ENCODE results near the gene TMEM269.

Gene TMEM269

GRCh38 chr1:42835422-42835821 lies 50.6 kb downstream of the TMEM269 start:
- no peak overlapping the region for H2BK120ac ChIP-seq (ENCODE audit: insufficient read depth, low read length, poor library complexity)
- no peaks in the 10 kb centered on the region for H3K79me2 ChIP-seq (ENCODE audit: control insufficient read depth, insufficient read depth, low read length, poor library complexity)
- H3K23ac ChIP-seq (ENCODE audit: low read length): no peak overlapping the region
- no peak overlapping the region for H4K12ac ChIP-seq (ENCODE audit: low read depth, low read length)
- DNase-seq: peak in 1 of 2 donors; percentile 44
- H2BK12ac ChIP-seq (ENCODE audit: low read length): no peak overlapping the region
- H2BK5ac ChIP-seq (ENCODE audit: low read depth, low read length, poor library complexity): no peak overlapping the region
- H3K27ac ChIP-seq (ENCODE audit: low read depth, low read length): no peak overlapping the region
- no peak overlapping the region for H3K14ac ChIP-seq (ENCODE audit: low read length)
- no peak overlapping the region for H3K4me3 ChIP-seq (ENCODE audit: low read depth, low read length)
- H3K27me3 ChIP-seq (ENCODE audit: insufficient read depth, low read length): no peaks in the 10 kb centered on the region
- H3K4me2 ChIP-seq (ENCODE audit: low read length): no peak overlapping the region
- H4K8ac ChIP-seq (ENCODE audit: low read depth, low read length): no peak overlapping the region
- no peak overlapping the region for H3K4ac ChIP-seq (ENCODE audit: low read depth, low read length)
- H3K9ac ChIP-seq (ENCODE audit: low read length): no peak overlapping the region
- no CpG with 5 or more reads among the region's 2 CpGs for WGBS (ENCODE audit: extremely low coverage, insufficient coverage, insufficient read length)
- H2AK5ac ChIP-seq (ENCODE audit: low read length): no peak overlapping the region
- no peak overlapping the region for H3K18ac ChIP-seq (ENCODE audit: low read length)
- H3K36me3 ChIP-seq (ENCODE audit: control insufficient read depth in 1 of 2, insufficient read depth in 2 of 2, low read length in 2 of 2): peaks cover 0 to under 1% of the 10 kb centered on the region in 2 experiments
- H3K9me3 ChIP-seq (ENCODE audit: insufficient read depth, low read depth, low read length): no peaks in the 10 kb centered on the region
- peaks cover 0 to 3% of the 10 kb centered on the region in 2 experiments for H3K4me1 ChIP-seq (ENCODE audit: control insufficient read depth in 1 of 2, insufficient read depth in 2 of 2, low read length in 2 of 2)
- H3K79me1 ChIP-seq (ENCODE audit: low read length): no peaks in the 10 kb centered on the region
- no peak overlapping the region for H4K91ac ChIP-seq (ENCODE audit: low read depth, low read length)
- no peak overlapping the region for H2AFZ ChIP-seq (ENCODE audit: insufficient read depth, low read length, poor library complexity)

GRCh38 chr1:42837709-42838108 lies 52.9 kb downstream of the TMEM269 start:
- no peak overlapping the region for H2AFZ ChIP-seq (ENCODE audit: insufficient read depth, low read length, poor library complexity)
- no peaks in the 10 kb centered on the region for H3K79me2 ChIP-seq (ENCODE audit: control insufficient read depth, insufficient read depth, low read length, poor library complexity)
- no peak overlapping the region for H4K12ac ChIP-seq (ENCODE audit: low read depth, low read length)
- H3K23ac ChIP-seq (ENCODE audit: low read length): no peak overlapping the region
- no peak overlapping the region for H4K8ac ChIP-seq (ENCODE audit: low read depth, low read length)
- H3K27me3 ChIP-seq (ENCODE audit: insufficient read depth, low read length): no peaks in the 10 kb centered on the region
- WGBS (ENCODE audit: extremely low coverage, insufficient coverage, insufficient read length): no CpG with 5 or more reads among the region's 3 CpGs
- no peaks in the 10 kb centered on the region for H3K79me1 ChIP-seq (ENCODE audit: low read length)
- no peak overlapping the region for H4K91ac ChIP-seq (ENCODE audit: low read depth, low read length)
- no peak overlapping the region for H2BK5ac ChIP-seq (ENCODE audit: low read depth, low read length, poor library complexity)
- H3K14ac ChIP-seq (ENCODE audit: low read length): no peak overlapping the region
- H3K18ac ChIP-seq (ENCODE audit: low read length): no peak overlapping the region
- H2BK120ac ChIP-seq (ENCODE audit: insufficient read depth, low read length, poor library complexity): no peak overlapping the region
- H3K27ac ChIP-seq (ENCODE audit: low read depth, low read length): no peak overlapping the region
- H3K9me3 ChIP-seq (ENCODE audit: insufficient read depth, low read depth, low read length): no peaks in the 10 kb centered on the region
- H2BK12ac ChIP-seq (ENCODE audit: low read length): no peak overlapping the region
- no peak overlapping the region for H2AK5ac ChIP-seq (ENCODE audit: low read length)
- H3K4ac ChIP-seq (ENCODE audit: low read depth, low read length): no peak overlapping the region
- H3K4me2 ChIP-seq (ENCODE audit: low read length): no peak overlapping the region
- H3K36me3 ChIP-seq (ENCODE audit: control insufficient read depth in 1 of 2, insufficient read depth in 2 of 2, low read length in 2 of 2): peaks cover 0 to 2% of the 10 kb centered on the region in 2 experiments
- peaks cover 0 to 3% of the 10 kb centered on the region in 2 experiments for H3K4me1 ChIP-seq (ENCODE audit: control insufficient read depth in 1 of 2, insufficient read depth in 2 of 2, low read length in 2 of 2)
- H3K9ac ChIP-seq (ENCODE audit: low read length): no peak overlapping the region
- DNase-seq: no peak
- no peak overlapping the region for H3K4me3 ChIP-seq (ENCODE audit: low read depth, low read length)

- no peak for DNase-seq
- H4K91ac ChIP-seq (ENCODE audit: low read depth, low read length): no peak overlapping the region
- no peak overlapping the region for H2BK5ac ChIP-seq (ENCODE audit: low read depth, low read length, poor library complexity)
- H4K12ac ChIP-seq (ENCODE audit: low read depth, low read length): no peak overlapping the region
- H3K27ac ChIP-seq (ENCODE audit: low read depth, low read length): no peak overlapping the region
- no peak overlapping the region for H2BK12ac ChIP-seq (ENCODE audit: low read length)
- H3K27me3 ChIP-seq (ENCODE audit: insufficient read depth, low read length): no peaks in the 10 kb centered on the region
- peaks cover 0 to 3% of the 10 kb centered on the region in 2 experiments for H3K4me1 ChIP-seq (ENCODE audit: control insufficient read depth in 1 of 2, insufficient read depth in 2 of 2, low read length in 2 of 2)
- no CpG with 5 or more reads among the region's 7 CpGs for WGBS (ENCODE audit: extremely low coverage, insufficient coverage, insufficient read length)
- H3K9ac ChIP-seq (ENCODE audit: low read length): no peak overlapping the region
- H3K79me1 ChIP-seq (ENCODE audit: low read length): no peaks in the 10 kb centered on the region
- no peak overlapping the region for H2AK5ac ChIP-seq (ENCODE audit: low read length)
- H3K18ac ChIP-seq (ENCODE audit: low read length): no peak overlapping the region
- no peak overlapping the region for H4K8ac ChIP-seq (ENCODE audit: low read depth, low read length)
- H3K79me2 ChIP-seq (ENCODE audit: control insufficient read depth, insufficient read depth, low read length, poor library complexity): no peaks in the 10 kb centered on the region
- peaks cover 0 to 3% of the 10 kb centered on the region in 2 experiments for H3K36me3 ChIP-seq (ENCODE audit: control insufficient read depth in 1 of 2, insufficient read depth in 2 of 2, low read length in 2 of 2)
- H2AFZ ChIP-seq (ENCODE audit: insufficient read depth, low read length, poor library complexity): no peak overlapping the region
- H3K4me2 ChIP-seq (ENCODE audit: low read length): no peak overlapping the region
- H3K4ac ChIP-seq (ENCODE audit: low read depth, low read length): no peak overlapping the region
- no peak overlapping the region for H3K4me3 ChIP-seq (ENCODE audit: low read depth, low read length)
- H3K9me3 ChIP-seq (ENCODE audit: insufficient read depth, low read depth, low read length): no peaks in the 10 kb centered on the region
- no peak overlapping the region for H3K23ac ChIP-seq (ENCODE audit: low read length)
- H3K14ac ChIP-seq (ENCODE audit: low read length): no peak overlapping the region
- H2BK120ac ChIP-seq (ENCODE audit: insufficient read depth, low read length, poor library complexity): no peak overlapping the region
Observed at GRCh38 chr1:42838482-42839190, 53.8 kb downstream of the TMEM269 start.

GRCh38 chr1:42841010-42841409 lies 56.2 kb downstream of the TMEM269 start:
- Histone ChIP-seq H3K27me3 (ENCODE audit: insufficient read depth, low read length) (no peaks in the 10 kb centered on the region), H4K91ac (ENCODE audit: low read depth, low read length) (no peak overlapping the region), H2BK12ac (ENCODE audit: low read length) (no peak overlapping the region), H3K23ac (ENCODE audit: low read length) (no peak overlapping the region), H3K4ac (ENCODE audit: low read depth, low read length) (no peak overlapping the region), H3K4me2 (ENCODE audit: low read length) (no peak overlapping the region), H3K9me3 (ENCODE audit: insufficient read depth, low read depth, low read length) (no peaks in the 10 kb centered on the region), H3K36me3 (ENCODE audit: control insufficient read depth in 1 of 2, insufficient read depth in 2 of 2, low read length in 2 of 2) (peaks cover 0 to 3% of the 10 kb centered on the region in 2 experiments), H2AK5ac (ENCODE audit: low read length) (no peak overlapping the region), H3K79me1 (ENCODE audit: low read length) (no peaks in the 10 kb centered on the region), H2BK120ac (ENCODE audit: insufficient read depth, low read length, poor library complexity) (no peak overlapping the region), H3K4me1 (ENCODE audit: control insufficient read depth in 1 of 2, insufficient read depth in 2 of 2, low read length in 2 of 2) (peaks cover 0 to 2% of the 10 kb centered on the region in 2 experiments), H3K27ac (ENCODE audit: low read depth, low read length) (no peak overlapping the region), H3K9ac (ENCODE audit: low read length) (no peak overlapping the region), H3K18ac (ENCODE audit: low read length) (no peak overlapping the region), H3K14ac (ENCODE audit: low read length) (no peak overlapping the region), H2AFZ (ENCODE audit: insufficient read depth, low read length, poor library complexity) (no peak overlapping the region), H4K8ac (ENCODE audit: low read depth, low read length) (no peak overlapping the region), H3K79me2 (ENCODE audit: control insufficient read depth, insufficient read depth, low read length, poor library complexity) (no peaks in the 10 kb centered on the region), H3K4me3 (ENCODE audit: low read depth, low read length) (no peak overlapping the region), H4K12ac (ENCODE audit: low read depth, low read length) (no peak overlapping the region), H2BK5ac (ENCODE audit: low read depth, low read length, poor library complexity) (no peak overlapping the region)
- no CpG with 5 or more reads among the region's 3 CpGs for WGBS (ENCODE audit: extremely low coverage, insufficient coverage, insufficient read length)
- DNase-seq: no peak
